Jurkat, Clone E6-1 (cell line): Measurements from ENCODE around the gene DNTT.

Experiments used
- DNase-seq: peaks from one replicate; pipeline ENCODE4 v3.0.0-alpha.2; 2011; ENCODE audit warnings: low read depth, low spot score
- H3K4me3 ChIP-seq: 2 replicates; pipeline ENCODE4 v1.5.1; 2011; ENCODE audit warnings: mild to moderate bottlenecking, low read length, control low read depth, moderate library complexity

DNTT gene

GRCh38 chr10:96365571-96365970 is 61.3 kb downstream of the DNTT start:
- no peak for DNase-seq
- H3K4me3 ChIP-seq, result no peak overlapping the region

GRCh38 chr10:96366508-96366907 is 62.3 kb downstream of the DNTT start:
- no peak overlapping the region for H3K4me3 ChIP-seq
- DNase-seq, result no peak

- no peak overlapping the region for H3K4me3 ChIP-seq
- DNase-seq, result no peak
Observed at GRCh38 chr10:96367470-96367869, 63.2 kb downstream of the DNTT start.

- no peak overlapping the region for H3K4me3 ChIP-seq
Observed at GRCh38 chr10:96368971-96369370, 64.7 kb downstream of the DNTT start.

GRCh38 chr10:96369890-96370583 is 65.8 kb downstream of the DNTT start:
- DNase-seq, result no peak
- no peak overlapping the region for H3K4me3 ChIP-seq

More at GRCh38 chr10:96368971-96369370, 64.7 kb downstream of the DNTT start:
- no peak for DNase-seq

GRCh38 chr10:96370584-96371157 is 66.4 kb downstream of the DNTT start:
- peak; percentile 59 for DNase-seq
- no peak overlapping the region for H3K4me3 ChIP-seq

- no peak for DNase-seq
- H3K4me3 ChIP-seq, result no peak overlapping the region
Observed at GRCh38 chr10:96371356-96371755, 67.1 kb downstream of the DNTT start.

GRCh38 chr10:96374004-96374403 is 69.8 kb downstream of the DNTT start:
- no peak overlapping the region for H3K4me3 ChIP-seq
- no peak for DNase-seq

- no peak for DNase-seq
- H3K4me3 ChIP-seq, result peak overlapping the region; percentile 52
Observed at GRCh38 chr10:96374639-96374984, 70.4 kb downstream of the DNTT start.

- peak overlapping the region; percentile 52 for H3K4me3 ChIP-seq
- peak; percentile 75 for DNase-seq
Observed at GRCh38 chr10:96374985-96375830, 71.0 kb downstream of the DNTT start.

GRCh38 chr10:96376483-96376882 is 72.2 kb downstream of the DNTT start:
- DNase-seq, result no peak
- no peak overlapping the region for H3K4me3 ChIP-seq

- no peak for DNase-seq
Observed at GRCh38 chr10:96377816-96378294, 73.6 kb downstream of the DNTT start.

GRCh38 chr10:96378741-96379140 is 74.5 kb downstream of the DNTT start:
- DNase-seq, result no peak
- H3K4me3 ChIP-seq, result no peak overlapping the region

More at GRCh38 chr10:96377816-96378294, 73.6 kb downstream of the DNTT start:
- H3K4me3 ChIP-seq, result no peak overlapping the region

- H3K4me3 ChIP-seq, result no peak overlapping the region
- no peak for DNase-seq
Observed at GRCh38 chr10:96379758-96380157, 75.5 kb downstream of the DNTT start.

- no peak for DNase-seq
- H3K4me3 ChIP-seq, result no peak overlapping the region
Observed at GRCh38 chr10:96380821-96381220, 76.6 kb downstream of the DNTT start.

- DNase-seq, result no peak
- H3K4me3 ChIP-seq, result no peak overlapping the region
Observed at GRCh38 chr10:96384506-96384905, 80.3 kb downstream of the DNTT start.

GRCh38 chr10:96387161-96387560 is 82.9 kb downstream of the DNTT start:
- H3K4me3 ChIP-seq, result no peak overlapping the region
- DNase-seq, result no peak

- H3K4me3 ChIP-seq, result no peak overlapping the region
- no peak for DNase-seq
Observed at GRCh38 chr10:96387601-96388000, 83.4 kb downstream of the DNTT start.
